ENCODE data around the gene GPD1L.

GPD1L gene

DNA sequence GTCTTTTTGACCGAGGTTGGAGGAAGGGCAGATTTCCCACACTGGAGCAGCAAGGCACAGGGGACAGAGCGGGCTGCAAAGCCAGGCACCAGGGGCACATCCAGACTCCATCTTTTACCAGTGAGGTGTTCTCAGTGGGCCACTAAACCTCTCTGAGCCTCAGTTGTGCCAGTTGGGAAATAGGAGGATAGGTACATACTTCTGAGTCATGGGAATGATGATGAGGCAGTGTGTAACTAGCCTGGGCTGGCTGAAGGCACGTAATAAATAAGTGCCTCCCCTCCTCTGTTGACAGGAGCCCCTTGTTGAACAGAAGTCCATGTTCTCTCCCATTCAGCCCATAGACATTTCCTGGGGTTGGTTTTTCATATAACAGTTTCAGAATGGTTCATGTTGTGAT, 48.7 kb downstream of the GPD1L start:
- ATAC-seq (replicated peaks) (no peak), DNase-seq (no peak)
- H3K36me3 Mint-ChIP-seq (ENCODE audit: insufficient read depth) = peaks cover 54% of the 10 kb centered on the region
- no peak overlapping the region for H3K4me3 Mint-ChIP-seq
- no peaks in the 10 kb centered on the region for H3K4me1 Mint-ChIP-seq (ENCODE audit: low read depth in 2 of 2)
- no peaks in the 10 kb centered on the region for H3K9me3 Mint-ChIP-seq
- no peak overlapping the region for H3K27ac Mint-ChIP-seq
- H3K27me3 Mint-ChIP-seq = no peaks in the 10 kb centered on the region

DNA sequence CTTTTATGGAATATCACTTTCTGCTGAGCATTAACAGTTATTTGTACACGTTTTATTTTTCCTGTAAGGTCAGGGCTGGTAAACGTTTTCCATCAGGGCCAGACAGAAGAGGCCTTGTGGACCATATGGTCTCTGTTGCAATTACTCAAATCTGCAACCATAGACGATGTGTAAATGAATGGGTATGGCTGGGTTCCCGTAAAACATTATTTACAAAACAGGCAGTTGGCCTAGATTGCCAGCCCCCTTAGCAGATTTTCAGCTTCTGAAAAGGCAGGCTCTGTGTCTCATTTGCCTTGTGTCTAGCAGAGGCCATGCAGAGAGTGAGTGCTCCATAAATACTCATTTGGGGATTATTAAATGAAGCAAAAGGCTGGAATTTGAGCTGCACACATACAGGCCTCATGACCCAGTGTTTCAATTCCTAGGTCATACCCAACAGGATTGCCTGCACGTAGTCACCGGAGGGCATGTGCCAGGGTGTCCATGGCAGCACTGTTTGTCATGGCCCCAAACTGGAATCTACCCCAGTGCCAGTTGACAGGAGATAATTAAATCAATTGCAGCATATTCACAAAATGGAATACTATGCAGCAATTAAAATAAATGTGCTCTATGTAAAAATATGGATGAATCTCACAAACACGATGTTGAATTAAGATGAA, 51.3 kb downstream of the GPD1L start:
- Mint-ChIP-seq H3K27ac (peak overlapping the region in 1 of 2 donors; percentile 5), H3K9me3 (no peaks in the 10 kb centered on the region), H3K4me3 (no peak overlapping the region), H3K27me3 (no peaks in the 10 kb centered on the region), H3K4me1 (ENCODE audit: low read depth in 2 of 2) (peaks cover 0 to 2% of the 10 kb centered on the region in 2 donors), H3K36me3 (ENCODE audit: insufficient read depth) (peaks cover 40% of the 10 kb centered on the region)
- DNase-seq = no peak
- no peak for ATAC-seq (replicated peaks)

DNA sequence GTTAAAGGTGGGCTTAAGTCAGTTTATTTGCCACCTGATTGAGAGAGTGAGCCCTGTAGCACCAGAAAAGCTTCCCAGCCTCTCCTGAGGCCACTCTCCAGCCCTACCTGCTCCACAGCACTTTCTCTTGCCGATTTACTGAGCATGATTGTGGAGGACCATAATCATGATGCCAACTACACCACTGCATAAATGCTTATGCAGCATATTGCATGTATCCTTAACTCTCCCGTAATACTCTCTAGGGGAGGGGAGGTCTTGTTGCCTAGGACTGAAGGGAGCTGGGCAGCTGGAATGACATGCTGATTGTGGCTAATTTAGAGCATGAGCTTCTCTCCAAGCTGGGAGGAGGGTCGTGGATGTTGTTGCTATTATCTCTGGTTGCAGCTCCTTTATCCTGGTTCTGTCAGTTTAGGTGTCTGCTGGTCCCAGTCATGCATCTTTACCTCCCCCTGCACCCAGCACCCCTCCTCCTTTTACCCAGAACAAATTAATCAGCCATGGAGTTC, 54.3 kb downstream of the GPD1L start:
- DNase-seq = no peak
- no peak for ATAC-seq (replicated peaks)
- H3K9me3 Mint-ChIP-seq = no peaks in the 10 kb centered on the region
- H3K36me3 Mint-ChIP-seq (ENCODE audit: insufficient read depth) = peaks cover 56% of the 10 kb centered on the region
- peaks cover 0 to 2% of the 10 kb centered on the region in 2 donors for H3K4me1 Mint-ChIP-seq (ENCODE audit: low read depth in 2 of 2)
- no peaks in the 10 kb centered on the region for H3K27me3 Mint-ChIP-seq
- H3K4me3 Mint-ChIP-seq = no peak overlapping the region
- H3K27ac Mint-ChIP-seq = peak overlapping the region in 1 of 2 donors; percentile 71

DNA sequence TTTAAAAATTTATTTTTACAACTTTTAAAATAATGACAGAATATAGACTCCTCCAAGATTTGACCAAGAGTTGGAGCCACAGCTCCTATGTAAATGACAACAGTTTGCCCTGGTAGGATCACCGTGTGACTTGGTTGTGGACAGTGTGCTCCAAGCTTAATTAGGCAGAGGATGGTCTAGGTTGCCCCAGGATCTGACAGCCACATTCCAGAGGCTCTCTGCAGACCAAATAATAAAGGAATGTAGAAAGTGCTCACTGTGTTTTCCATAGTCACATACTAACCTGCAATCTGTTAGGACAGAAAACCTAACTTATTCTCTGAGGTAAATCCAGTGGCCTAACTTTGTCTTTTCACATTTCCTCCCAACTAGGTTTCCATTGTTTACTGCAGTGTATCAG, 59.0 kb downstream of the GPD1L start:
- no peak for DNase-seq
- Mint-ChIP-seq H3K9me3 (no peaks in the 10 kb centered on the region), H3K4me3 (no peak overlapping the region), H3K4me1 (ENCODE audit: low read depth in 2 of 2) (peaks cover 0 to 2% of the 10 kb centered on the region in 2 donors), H3K27me3 (no peaks in the 10 kb centered on the region), H3K27ac (no peak overlapping the region), H3K36me3 (ENCODE audit: insufficient read depth) (peaks cover 42% of the 10 kb centered on the region)
- ATAC-seq (replicated peaks) = no peak

DNA sequence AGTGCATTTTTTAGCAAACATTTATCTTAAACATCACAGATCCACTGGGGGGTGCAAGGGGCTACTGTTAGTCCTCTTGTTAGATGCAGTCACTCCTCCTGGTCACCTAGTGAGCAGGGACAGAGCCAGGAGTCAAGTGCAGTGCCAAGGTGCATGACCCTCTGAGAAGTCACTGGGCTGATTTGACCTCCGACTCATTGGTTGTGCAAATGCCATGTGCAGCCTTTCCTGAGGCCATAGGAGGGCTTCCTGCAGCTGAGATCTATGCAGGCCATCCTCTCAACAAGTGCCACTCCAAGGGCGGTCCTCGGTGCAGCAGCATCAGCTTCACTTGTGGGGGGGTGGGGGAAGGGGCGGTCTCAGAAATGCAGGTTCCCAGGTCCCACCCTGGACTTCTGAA, 60.2 kb downstream of the GPD1L start:
- Mint-ChIP-seq H3K9me3 (no peaks in the 10 kb centered on the region), H3K36me3 (ENCODE audit: insufficient read depth) (peaks cover 42% of the 10 kb centered on the region), H3K27ac (no peak overlapping the region), H3K27me3 (no peaks in the 10 kb centered on the region), H3K4me1 (ENCODE audit: low read depth in 2 of 2) (peaks cover 0 to 2% of the 10 kb centered on the region in 2 donors), H3K4me3 (no peak overlapping the region)
- ATAC-seq (replicated peaks) (no peak), DNase-seq (no peak)

DNA sequence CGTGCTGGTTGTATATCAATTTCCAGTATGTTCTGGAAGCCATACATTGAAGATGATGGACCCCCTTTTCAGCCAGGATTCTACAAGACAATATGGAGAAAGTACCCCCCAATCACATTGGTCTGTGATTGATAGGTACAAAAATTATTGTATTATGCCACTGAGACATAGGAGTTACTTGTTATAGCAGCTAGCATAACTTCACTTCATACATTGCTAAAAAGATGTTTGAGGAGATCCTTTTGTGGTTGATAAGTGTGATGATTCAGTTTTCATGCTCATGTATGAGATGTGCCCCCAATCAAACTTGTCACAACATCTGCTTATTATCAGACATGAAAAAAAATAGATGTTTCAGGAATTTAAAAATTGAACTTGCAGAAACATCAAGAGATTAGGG, 66.0 kb downstream of the GPD1L start:
- Mint-ChIP-seq H3K27me3 (peaks cover 0 to 8% of the 10 kb centered on the region in 2 donors), H3K4me1 (ENCODE audit: low read depth in 2 of 2) (peaks cover 3 to 4% of the 10 kb centered on the region in 2 donors), H3K27ac (no peak overlapping the region), H3K4me3 (no peak overlapping the region), H3K9me3 (no peaks in the 10 kb centered on the region), H3K36me3 (ENCODE audit: insufficient read depth) (peaks cover 4% of the 10 kb centered on the region)
- ATAC-seq (replicated peaks) = no peak
- no peak for DNase-seq

DNA sequence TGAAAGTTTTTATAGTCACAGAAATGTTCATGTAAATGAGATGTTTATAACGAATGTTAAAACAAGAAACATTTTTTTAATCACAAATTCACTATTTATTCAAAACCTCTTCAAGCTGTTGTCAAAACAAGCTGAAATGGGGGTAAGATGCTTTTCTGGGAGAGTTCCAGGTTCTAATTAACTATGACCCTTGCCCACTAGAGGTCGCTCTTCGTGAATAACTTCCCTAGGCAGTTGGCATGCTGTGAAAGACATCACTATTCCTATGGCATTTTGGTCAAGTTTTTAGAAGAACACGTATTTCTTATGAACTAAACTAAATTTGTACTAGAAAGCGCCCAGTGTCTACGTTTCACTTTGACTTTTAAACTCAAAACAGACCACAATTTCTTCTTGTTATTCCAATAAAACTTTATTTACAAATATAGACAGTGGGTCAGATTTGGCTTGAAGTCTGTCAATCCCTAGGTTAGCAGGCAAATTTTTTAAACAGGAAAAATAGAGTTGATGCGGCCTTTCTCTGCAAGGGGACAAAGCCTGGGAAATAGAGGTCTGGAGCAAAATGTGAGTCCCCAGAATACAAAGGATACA, 69.3 kb downstream of the GPD1L start:
- peak; percentile 44 for ATAC-seq (replicated peaks)

DNA sequence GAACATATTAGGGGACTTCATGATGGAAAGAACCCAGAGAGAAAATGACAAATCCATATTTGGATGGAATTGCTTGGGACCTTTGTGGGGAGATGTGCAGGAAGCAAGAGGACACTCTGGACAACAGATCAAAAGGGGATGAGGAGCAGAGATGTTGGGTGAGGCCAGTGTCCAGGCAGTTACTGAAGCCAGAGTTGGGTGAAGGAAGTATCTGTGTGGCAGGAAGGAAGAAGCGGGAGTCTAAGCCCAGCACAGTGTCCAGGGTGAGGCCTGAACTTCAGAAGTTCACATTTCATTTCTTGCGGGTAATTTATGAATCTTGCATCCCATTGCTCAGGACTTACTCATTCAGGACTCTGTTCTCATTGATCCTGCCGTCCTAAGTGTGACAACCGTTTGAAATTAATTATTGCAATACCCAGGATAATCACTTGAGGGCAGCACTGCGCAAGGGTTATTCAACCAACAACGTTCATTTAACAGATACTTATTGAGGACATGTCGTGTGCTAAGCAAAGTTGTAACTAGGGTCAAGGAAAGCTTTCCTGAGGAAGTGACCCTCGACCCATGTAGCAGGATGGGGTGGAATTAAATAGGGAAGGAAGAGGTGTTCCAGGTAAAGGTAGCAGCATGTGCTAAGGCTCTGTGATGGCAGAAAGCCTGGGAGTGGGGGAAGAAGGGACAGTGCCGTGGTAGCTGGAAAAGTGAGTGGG, 70.7 kb downstream of the GPD1L start:
- H3K27ac Mint-ChIP-seq = no peak overlapping the region

More for the DNA sequence above, 69.3 kb downstream of the GPD1L start:
- peaks cover 6 to 8% of the 10 kb centered on the region in 2 donors for H3K4me1 Mint-ChIP-seq (ENCODE audit: low read depth in 2 of 2)
- no peaks in the 10 kb centered on the region for H3K36me3 Mint-ChIP-seq (ENCODE audit: insufficient read depth)
- peak; percentile 46 to 56 (median 51) for DNase-seq
- no peak overlapping the region for H3K27ac Mint-ChIP-seq
- no peak overlapping the region for H3K4me3 Mint-ChIP-seq
- no peaks in the 10 kb centered on the region for H3K9me3 Mint-ChIP-seq
- peaks cover 2 to 14% of the 10 kb centered on the region in 2 donors for H3K27me3 Mint-ChIP-seq

DNA sequence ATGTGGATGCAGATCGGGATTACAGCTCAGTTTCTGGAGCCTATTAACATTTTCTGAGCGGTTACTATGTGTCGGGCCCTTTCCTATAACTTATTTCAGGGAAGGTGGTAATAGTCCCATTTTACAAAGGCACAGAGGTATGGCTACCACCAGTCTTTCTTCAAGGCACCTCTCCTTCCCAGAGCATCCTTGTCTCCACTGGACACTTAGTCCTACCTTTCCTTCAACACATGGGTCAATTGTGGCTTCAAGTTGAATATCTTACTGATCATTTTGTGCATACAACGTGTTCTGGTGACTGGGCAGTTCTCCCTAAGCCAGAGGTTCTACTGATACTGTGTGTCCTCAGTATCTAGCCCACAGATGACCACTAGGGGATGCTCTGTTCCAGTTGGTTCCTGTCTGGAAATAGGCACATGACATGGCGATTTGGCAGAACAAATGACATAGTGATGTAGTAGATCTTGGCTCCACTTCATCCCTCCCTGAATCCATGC, 71.3 kb downstream of the GPD1L start:
- DNase-seq = peak; percentile 24 to 38 (median 29)

More for the DNA sequence above, 70.7 kb downstream of the GPD1L start:
- Mint-ChIP-seq H3K27me3 (peaks cover 12 to 21% of the 10 kb centered on the region in 2 donors), H3K4me1 (ENCODE audit: low read depth in 2 of 2) (peaks cover 6 to 8% of the 10 kb centered on the region in 2 donors), H3K36me3 (ENCODE audit: insufficient read depth) (no peaks in the 10 kb centered on the region), H3K4me3 (peak overlapping the region; percentile 24 to 46), H3K9me3 (no peaks in the 10 kb centered on the region)
- ATAC-seq (replicated peaks) (peak; percentile 80), DNase-seq (peak; percentile 71 to 74 (median 72))

DNA sequence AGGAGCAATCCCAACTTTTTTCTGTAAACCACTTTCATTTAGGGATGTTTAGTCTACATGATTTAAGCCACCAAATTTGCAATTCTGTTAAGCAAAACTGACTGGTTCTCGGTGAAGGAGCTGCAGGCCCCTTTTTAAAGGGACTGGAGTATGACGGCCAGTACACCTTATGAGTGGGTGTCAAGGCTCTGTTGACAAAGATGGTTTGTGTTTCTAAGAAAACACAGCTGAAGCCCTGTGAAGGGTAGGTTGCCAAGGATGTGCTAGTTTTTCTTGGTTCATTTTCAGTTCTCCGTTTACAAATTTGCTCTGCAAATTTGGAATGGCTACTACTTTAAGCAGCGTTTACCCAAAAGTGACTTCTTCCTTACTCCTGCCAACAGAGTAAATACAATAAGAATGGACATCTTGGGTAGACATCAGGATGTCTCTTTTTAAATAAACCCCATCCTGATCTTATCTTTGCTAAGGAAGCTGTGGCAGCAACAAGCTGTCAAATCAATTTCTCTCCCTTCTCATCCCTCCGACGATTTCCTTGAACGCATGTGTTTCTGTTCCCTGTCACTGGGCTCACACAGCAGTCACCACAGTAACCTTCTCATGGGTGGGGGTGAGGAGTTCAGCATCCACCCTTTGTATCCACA, 73.8 kb downstream of the GPD1L start:
- no peak overlapping the region for H3K27ac Mint-ChIP-seq
- H3K9me3 Mint-ChIP-seq = no peaks in the 10 kb centered on the region

More for the DNA sequence above, 71.3 kb downstream of the GPD1L start:
- ATAC-seq (replicated peaks) = peak; percentile 78
- Mint-ChIP-seq H3K4me3 (peak overlapping the region; percentile 24 to 46), H3K27ac (no peak overlapping the region), H3K36me3 (ENCODE audit: insufficient read depth) (no peaks in the 10 kb centered on the region), H3K9me3 (no peaks in the 10 kb centered on the region), H3K4me1 (ENCODE audit: low read depth in 2 of 2) (peaks cover 6 to 8% of the 10 kb centered on the region in 2 donors), H3K27me3 (peaks cover 13 to 27% of the 10 kb centered on the region in 2 donors)

DNA sequence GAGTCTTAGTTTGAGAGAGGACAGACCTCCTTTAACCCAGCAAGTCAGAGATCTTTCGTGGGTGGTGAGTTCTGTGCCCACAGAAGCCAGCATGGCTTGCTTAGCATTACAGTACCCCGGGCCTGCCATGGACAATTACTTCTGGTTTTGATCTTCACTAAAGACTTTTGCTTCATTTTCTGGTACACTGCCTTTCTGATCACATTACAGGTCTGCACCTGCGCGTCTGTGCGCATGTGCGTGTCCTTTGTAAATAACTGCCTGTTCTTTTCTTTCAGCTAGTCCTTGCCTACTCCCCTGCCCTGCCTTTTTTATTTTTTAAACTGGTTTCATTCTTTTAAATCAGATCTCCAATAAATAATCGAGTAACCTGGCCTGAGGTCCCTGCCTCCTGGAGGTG, 74.9 kb downstream of the GPD1L start:
- DNase-seq = no peak
- H3K27me3 Mint-ChIP-seq = peaks cover 39 to 48% of the 10 kb centered on the region in 2 donors
- H3K36me3 Mint-ChIP-seq (ENCODE audit: insufficient read depth) = no peaks in the 10 kb centered on the region
- H3K4me1 Mint-ChIP-seq (ENCODE audit: low read depth in 2 of 2) = peaks cover 6 to 8% of the 10 kb centered on the region in 2 donors
- no peak overlapping the region for H3K27ac Mint-ChIP-seq
- H3K9me3 Mint-ChIP-seq = no peaks in the 10 kb centered on the region
- no peak for ATAC-seq (replicated peaks)
- H3K4me3 Mint-ChIP-seq = no peak overlapping the region

More for the DNA sequence above, 73.8 kb downstream of the GPD1L start:
- DNase-seq (no peak), ATAC-seq (replicated peaks) (no peak)
- Mint-ChIP-seq H3K4me1 (ENCODE audit: low read depth in 2 of 2) (peaks cover 6 to 8% of the 10 kb centered on the region in 2 donors), H3K27me3 (peaks cover 35 to 38% of the 10 kb centered on the region in 2 donors), H3K4me3 (no peak overlapping the region), H3K36me3 (ENCODE audit: insufficient read depth) (no peaks in the 10 kb centered on the region)

DNA sequence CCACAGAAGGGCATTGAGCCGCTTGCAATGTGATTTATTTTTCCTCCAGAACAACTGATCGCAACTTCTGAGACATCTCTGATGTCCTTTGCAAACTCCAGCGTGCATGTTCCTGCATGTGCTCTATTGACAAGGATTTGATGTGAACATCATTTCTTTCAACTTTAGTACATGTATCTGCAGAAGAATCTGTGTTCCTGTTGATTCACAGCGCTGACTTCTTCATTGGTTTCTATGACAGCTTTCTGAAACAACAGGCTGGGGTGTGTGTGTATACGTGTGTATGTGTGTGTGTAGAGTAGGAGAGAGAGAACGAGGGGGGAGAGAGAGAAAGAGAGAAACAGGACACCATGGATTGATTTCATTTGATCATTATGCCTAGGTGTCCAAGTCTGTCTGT, 75.4 kb downstream of the GPD1L start:
- H3K36me3 Mint-ChIP-seq (ENCODE audit: insufficient read depth) = no peaks in the 10 kb centered on the region
- no peak for DNase-seq
- H3K4me1 Mint-ChIP-seq (ENCODE audit: low read depth in 2 of 2) = peaks cover 6 to 8% of the 10 kb centered on the region in 2 donors
- no peak overlapping the region for H3K27ac Mint-ChIP-seq
- H3K27me3 Mint-ChIP-seq = peaks cover 41 to 52% of the 10 kb centered on the region in 2 donors
- no peaks in the 10 kb centered on the region for H3K9me3 Mint-ChIP-seq
- no peak for ATAC-seq (replicated peaks)
- H3K4me3 Mint-ChIP-seq = no peak overlapping the region

DNA sequence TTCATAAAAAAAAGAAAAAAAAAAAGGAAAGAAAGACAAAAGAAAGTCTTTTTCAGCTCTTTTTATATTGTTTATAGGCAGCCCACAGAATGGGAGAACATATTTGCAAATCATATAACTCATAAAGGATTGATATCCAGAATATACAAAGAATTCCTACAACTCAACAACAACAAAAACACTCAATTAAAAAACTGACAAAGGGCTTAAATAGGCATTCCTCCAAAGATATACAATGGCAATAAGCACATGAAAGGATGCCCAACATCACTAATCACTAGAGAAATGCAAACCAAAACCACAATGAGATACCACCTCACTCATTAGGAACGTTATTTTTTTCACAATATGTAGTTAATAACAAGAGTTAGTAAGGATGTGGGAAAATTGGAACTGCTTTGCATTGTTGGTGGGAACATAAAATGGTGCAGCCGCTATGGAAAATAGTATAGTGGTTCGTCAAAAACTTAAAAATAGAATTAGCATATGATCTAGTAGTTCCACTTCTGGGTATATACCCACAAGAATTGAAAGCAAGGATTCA, 77.8 kb downstream of the GPD1L start:
- H3K27me3 Mint-ChIP-seq = peaks cover 43 to 64% of the 10 kb centered on the region in 2 donors
- no peaks in the 10 kb centered on the region for H3K4me1 Mint-ChIP-seq (ENCODE audit: low read depth in 2 of 2)
- H3K9me3 Mint-ChIP-seq = no peaks in the 10 kb centered on the region
- no peaks in the 10 kb centered on the region for H3K36me3 Mint-ChIP-seq (ENCODE audit: insufficient read depth)
- ATAC-seq (replicated peaks) = no peak
- DNase-seq = no peak
- no peak overlapping the region for H3K4me3 Mint-ChIP-seq
- no peak overlapping the region for H3K27ac Mint-ChIP-seq

All from effector memory CD8-positive, alpha-beta T cell (primary cell).